CD4-positive, alpha-beta T cell treated with Interleukin-15 for 1 hour (primary cell): ENCODE measurements around the gene FAM131A.

Source experiments
- DNase-seq: peaks from one replicate; pipeline ENCODE4 v3.0.0-alpha.2; 2020

The FAM131A gene

DNA sequence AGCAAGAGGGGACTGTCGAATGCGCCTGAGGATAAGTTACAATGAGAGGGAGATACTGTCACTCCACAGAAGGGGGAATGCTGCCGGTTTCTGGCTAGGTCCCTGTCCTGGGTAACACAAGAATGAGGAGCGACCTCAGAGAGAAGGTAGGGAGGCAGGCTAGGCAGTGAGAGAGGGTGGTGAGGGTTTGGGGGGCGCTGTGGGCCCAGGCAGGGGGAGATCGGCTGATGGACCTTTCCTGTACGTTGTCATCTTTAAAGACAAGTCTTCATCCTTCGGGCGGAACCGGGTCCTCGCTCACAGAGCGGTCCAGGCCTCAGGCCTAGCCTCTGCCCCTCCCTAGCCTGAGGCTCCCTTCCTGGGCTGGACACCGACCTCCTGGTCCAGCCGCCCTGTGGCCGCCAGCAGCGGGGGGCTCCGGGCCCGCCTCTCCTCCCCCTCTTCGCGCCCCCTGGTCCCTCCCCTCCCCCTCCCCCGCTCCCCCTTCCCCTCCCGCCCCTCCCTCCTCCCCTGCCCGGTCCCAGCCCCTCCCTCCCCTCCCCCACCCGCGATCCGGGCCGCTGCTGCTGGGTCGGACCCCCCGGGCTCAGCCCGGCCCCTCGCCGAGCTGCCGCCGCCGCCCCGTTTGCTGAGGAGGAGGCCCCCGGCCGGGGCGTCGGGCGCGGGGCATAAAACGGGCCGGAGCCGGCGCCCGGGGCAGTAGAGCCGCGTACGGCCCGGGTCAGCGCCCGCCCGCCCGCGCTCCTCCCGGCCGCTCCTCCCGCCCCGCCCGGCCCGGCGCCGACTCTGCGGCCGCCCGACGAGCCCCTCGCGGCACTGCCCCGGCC, 42.2 kb downstream of the FAM131A start, which contains the start of gene CHRD:
Gene CHRD (plus strand): TSS at position 697 of the 827 bp plus-strand sequence. CDS start 265 bp downstream, outside the sequence.
- no peak for DNase-seq

DNA sequence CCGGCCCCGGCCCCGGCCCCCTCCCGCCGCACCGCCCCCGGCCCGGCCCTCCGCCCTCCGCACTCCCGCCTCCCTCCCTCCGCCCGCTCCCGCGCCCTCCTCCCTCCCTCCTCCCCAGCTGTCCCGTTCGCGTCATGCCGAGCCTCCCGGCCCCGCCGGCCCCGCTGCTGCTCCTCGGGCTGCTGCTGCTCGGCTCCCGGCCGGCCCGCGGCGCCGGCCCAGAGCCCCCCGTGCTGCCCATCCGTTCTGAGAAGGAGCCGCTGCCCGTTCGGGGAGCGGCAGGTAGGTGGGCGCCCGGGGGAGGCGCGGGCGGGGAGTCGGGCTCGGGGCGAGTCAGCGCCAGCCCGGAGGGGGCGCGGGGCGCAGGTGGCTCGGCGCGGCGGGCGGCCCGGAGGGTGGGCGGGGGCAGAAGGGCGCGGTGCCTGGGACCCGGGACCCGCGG, 42.8 kb downstream of the FAM131A start:
- DNase-seq: no peak

DNA sequence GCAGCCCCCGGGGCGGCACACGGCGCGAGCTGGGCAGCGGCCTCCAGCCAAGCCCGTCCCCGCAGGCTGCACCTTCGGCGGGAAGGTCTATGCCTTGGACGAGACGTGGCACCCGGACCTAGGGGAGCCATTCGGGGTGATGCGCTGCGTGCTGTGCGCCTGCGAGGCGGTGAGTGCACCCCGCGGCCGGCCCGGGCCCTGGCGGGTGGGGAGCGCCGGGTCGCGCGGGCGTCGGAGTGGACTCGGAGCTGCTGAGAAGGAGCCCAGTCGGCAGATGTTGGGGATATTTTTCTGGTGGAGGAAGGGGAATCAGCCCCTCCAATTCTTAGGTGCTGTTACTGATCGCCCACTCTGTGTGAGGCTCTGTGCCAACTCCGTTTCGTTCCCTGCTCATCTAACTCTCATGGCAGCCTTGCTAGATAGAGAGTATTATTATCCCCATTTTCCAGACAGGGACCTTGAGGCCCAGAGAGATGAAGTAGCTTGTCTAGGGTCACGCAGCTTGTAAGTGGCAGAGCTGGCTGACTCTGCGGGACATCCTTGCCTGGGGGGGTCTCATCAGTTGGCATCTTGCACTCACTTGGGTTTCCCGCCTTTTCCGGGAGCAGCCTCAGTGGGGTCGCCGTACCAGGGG, 43.3 kb downstream of the FAM131A start:
- no peak for DNase-seq

DNA sequence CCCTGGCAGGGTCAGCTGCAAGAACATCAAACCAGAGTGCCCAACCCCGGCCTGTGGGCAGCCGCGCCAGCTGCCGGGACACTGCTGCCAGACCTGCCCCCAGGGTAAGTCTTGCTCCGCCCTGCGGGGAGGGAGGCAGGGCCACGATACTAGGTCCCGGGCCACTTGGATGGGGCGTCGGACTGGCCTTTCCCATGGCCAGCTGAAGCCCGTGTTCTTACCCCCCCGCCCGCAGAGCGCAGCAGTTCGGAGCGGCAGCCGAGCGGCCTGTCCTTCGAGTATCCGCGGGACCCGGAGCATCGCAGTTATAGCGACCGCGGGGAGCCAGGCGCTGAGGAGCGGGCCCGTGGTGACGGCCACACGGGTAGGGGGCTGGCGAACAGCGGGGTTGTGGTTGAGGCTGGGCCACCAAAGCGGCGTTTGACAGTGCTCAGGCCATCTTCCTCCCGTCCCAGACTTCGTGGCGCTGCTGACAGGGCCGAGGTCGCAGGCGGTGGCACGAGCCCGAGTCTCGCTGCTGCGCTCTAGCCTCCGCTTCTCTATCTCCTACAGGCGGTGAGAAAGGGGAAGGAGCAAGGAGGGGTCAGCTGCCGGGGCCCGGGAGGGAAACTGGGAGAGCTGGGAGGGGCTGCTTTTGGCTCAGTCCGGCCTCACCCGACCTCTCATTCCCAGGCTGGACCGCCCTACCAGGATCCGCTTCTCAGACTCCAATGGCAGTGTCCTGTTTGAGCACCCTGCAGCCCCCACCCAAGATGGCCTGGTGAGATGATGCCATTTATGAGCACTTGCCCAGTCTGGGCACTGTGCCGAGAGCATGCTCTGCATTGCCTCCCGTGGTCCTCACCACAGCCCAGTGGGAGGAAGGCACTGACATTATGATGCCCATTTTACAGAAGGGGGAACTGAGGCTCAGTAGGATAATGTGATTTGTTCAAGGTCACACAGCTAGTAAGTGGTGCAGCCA, 44.1 kb downstream of the FAM131A start:
- no peak for DNase-seq

DNA sequence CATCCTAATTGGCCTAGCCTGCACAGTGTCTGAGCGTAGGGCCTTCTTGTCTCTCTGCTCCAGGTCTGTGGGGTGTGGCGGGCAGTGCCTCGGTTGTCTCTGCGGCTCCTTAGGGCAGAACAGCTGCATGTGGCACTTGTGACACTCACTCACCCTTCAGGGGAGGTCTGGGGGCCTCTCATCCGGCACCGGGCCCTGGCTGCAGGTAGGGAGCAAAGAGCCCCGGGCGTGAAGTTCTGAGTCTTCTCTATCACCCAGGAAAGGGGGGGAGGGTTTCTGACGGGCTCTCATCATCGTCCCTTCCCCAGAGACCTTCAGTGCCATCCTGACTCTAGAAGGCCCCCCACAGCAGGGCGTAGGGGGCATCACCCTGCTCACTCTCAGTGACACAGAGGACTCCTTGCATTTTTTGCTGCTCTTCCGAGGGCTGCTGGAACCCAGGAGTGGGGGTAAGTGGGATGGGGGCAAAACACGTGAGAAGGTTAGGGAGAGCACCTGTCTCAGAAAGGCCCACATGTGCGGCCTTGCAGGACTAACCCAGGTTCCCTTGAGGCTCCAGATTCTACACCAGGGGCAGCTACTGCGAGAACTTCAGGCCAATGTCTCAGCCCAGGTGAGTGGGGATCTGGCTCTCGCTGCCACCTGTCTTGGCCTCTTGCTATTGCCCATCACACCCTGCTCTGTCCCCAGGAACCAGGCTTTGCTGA, 45.1 kb downstream of the FAM131A start:
- DNase-seq: no peak

DNA sequence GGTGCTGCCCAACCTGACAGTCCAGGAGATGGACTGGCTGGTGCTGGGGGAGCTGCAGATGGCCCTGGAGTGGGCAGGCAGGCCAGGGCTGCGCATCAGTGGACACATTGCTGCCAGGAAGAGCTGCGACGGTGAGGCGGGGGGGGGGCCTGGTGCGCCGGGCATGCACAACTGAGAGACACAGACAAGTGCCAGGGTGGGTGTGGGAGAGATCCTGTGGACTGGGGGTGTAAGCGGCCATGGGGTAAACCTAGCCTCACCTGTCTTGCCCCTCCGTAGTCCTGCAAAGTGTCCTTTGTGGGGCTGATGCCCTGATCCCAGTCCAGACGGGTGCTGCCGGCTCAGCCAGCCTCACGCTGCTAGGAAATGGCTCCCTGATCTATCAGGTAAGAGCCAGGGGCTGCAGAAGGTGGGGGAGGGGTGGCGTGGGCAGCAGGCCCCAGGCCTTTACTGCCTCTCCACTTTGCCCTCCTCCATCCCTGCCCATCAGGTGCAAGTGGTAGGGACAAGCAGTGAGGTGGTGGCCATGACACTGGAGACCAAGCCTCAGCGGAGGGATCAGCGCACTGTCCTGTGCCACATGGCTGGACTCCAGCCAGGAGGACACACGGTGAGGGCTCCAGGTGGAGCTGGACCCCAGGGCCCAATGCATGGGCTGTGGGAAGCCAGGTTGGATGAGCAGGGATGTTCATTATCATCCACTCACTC, 45.8 kb downstream of the FAM131A start:
- DNase-seq: no peak

DNA sequence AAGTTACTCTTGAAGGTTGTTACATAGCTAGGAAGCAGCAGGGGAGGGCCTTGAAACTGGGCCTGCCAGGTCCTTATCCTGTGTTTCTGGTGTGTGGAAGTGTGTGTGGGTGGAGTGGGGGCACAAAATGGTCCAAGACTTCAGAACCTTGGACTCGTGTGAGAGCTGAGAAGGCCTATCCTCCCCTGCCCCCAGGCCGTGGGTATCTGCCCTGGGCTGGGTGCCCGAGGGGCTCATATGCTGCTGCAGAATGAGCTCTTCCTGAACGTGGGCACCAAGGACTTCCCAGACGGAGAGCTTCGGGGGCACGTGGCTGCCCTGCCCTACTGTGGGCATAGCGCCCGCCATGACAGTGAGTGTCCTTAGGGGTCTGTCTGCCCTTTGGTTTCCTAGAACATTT, 46.9 kb downstream of the FAM131A start:
- no peak for DNase-seq

DNA sequence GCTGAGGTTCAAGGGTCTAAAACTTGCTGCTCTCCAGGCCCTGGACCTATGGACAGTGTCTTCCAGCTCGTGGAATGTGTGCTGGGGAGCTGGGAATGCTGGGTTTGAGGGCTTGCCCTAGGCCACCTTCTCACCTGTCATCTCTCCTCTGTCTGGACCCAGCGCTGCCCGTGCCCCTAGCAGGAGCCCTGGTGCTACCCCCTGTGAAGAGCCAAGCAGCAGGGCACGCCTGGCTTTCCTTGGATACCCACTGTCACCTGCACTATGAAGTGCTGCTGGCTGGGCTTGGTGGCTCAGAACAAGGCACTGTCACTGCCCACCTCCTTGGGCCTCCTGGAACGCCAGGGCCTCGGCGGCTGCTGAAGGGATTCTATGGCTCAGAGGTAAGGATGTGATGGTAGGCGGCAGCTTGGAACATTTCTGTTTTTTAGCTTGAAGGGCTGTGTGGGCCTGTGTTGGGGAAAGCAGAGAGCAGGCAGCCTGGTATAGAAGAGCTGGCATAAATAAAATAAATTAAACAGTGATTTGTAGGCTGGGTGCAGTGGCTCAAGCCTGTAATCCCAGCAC, 47.5 kb downstream of the FAM131A start:
- no peak for DNase-seq

DNA sequence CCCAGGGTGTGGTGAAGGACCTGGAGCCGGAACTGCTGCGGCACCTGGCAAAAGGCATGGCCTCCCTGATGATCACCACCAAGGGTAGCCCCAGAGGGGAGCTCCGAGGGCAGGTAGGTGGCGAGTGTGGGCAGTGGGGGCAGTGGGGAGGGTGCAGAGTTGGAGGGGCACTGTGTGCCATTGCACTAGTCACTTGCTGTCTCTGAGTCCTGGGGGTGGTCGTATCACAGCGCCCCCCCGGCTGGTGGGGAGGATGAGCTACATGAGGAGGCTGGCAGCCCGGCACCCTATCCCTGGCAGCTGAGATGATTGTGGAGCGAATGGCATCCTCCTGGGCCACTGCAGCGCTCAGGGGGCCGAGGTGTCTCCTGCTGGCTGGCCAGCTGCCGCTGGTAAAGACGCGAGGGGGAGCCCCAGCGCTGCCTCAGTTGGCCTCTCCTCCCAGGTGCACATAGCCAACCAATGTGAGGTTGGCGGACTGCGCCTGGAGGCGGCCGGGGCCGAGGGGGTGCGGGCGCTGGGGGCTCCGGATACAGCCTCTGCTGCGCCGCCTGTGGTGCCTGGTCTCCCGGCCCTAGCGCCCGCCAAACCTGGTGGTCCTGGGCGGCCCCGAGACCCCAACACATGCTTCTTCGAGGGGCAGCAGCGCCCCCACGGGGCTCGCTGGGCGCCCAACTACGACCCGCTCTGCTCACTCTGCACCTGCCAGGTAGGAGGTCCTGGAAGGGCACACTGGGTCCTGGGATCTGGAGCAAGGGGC, 48.8 kb downstream of the FAM131A start:
- DNase-seq: no peak

DNA sequence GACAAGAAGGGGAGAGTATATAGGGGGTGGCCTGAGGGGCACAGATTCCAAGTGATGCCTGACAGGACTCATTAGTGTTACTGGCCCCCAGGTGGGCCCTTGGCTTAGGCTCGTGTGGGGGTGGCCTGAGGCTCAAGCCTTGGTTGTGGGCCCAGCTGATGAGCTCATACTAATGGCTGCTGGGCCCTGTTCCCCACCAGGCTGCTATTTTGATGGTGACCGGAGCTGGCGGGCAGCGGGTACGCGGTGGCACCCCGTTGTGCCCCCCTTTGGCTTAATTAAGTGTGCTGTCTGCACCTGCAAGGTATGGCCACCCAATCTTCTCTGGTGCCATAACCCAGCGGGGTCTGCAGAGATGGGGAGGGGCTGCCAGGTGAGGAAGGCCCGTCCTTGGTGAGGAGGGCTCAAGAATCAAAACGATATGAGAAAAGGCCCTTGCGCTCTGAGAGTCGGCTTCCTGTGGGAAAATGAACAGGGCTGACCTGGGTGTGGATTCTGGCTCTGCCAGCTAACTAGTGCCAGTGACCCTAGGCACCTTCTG, 49.8 kb downstream of the FAM131A start:
- no peak for DNase-seq

DNA sequence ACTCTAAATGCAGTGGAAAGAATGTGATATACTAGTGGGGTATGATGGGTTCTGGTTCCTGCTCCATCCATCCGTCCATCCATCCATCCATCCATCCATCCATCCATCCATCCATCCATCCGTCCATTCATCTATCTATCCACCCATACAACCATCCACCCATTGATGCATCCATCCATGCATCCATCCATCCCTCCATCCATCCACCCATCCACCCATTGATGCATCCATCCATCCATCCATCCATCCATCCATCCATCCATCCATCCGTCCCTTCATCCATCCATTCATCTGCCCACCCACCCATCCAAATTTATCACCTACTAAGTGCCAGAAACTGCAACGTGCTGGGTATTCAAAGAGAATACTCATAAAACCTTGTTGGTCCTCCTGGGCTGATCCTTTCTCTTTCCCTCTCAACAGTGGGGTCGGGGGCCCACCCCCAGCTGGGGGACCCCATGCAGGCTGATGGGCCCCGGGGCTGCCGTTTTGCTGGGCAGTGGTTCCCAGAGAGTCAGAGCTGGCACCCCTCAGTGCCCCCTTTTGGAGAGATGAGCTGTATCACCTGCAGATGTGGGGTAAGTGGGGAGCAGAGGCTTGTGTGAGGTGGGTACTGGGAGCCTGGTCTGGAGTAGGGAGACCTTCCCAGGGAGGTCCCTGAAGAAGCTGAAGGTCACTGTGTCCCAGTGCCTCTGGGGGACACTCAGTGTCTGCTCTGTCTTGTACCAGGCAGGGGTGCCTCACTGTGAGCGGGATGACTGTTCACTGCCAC, 51.0 kb downstream of the FAM131A start:
- DNase-seq: no peak

DNA sequence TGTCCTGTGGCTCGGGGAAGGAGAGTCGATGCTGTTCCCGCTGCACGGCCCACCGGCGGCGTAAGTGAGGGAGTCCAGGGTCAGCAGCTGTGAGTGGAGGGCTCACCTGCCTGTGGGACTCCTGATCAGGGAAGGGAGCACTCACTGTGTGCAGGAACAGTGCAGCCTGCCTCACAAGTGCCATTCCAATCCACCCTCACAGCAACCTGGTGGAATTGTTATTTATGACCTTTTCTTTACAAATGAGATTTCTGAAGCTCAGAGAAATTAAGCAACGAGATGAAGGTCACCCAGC, 51.5 kb downstream of the FAM131A start:
- DNase-seq: no peak

DNA sequence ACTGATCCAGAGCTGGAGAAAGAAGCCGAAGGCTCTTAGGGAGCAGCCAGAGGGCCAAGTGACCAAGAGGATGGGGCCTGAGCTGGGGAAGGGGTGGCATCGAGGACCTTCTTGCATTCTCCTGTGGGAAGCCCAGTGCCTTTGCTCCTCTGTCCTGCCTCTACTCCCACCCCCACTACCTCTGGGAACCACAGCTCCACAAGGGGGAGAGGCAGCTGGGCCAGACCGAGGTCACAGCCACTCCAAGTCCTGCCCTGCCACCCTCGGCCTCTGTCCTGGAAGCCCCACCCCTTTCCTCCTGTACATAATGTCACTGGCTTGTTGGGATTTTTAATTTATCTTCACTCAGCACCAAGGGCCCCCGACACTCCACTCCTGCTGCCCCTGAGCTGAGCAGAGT, 52.0 kb downstream of the FAM131A start:
- DNase-seq: no peak

DNA sequence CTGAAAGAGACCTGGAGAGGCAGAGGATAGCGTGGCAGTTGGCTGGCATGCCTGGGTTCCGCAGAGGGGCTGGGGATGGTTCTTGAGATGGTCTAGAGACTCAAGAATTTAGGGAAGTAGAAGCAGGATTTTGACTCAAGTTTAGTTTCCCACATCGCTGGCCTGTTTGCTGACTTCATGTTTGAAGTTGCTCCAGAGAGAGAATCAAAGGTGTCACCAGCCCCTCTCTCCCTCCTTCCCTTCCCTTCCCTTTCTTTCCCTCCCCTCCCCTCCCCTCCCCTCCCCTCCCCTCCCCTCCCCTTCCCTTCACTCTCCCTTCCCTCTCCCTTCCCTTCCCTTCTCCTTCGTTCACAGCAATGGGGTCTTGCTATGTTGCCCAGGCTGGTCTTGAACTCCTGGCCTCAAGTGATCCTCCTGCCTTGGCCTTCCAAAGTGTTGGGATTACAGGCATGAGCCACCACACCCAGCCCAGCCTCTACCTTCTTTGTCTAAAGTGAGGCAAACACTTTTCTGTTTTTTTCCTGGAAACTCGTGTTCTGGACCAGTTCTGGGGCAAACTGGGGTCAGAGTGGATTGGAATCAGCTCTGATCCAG, 52.6 kb downstream of the FAM131A start:
- DNase-seq: no peak

DNA sequence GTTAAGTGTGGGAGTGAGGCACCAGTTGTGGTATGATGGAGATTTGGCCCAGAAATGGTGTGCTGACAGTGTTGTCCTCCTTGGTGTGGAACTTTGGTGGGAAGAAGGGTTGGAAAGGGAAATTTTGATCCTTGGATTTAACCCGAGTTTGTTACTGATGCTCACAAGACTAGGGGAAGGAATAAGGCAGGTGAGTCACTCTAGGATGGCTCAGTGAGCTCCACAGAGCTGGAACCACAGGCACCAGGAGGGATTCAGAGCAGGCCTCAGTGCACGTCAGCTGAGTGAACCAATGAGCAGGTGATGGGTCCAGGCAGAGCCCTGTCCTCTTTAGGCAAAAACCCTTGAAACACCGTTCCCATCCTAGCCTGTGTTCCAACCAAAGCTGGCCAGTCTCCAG, 53.9 kb downstream of the FAM131A start:
- DNase-seq: no peak

DNA sequence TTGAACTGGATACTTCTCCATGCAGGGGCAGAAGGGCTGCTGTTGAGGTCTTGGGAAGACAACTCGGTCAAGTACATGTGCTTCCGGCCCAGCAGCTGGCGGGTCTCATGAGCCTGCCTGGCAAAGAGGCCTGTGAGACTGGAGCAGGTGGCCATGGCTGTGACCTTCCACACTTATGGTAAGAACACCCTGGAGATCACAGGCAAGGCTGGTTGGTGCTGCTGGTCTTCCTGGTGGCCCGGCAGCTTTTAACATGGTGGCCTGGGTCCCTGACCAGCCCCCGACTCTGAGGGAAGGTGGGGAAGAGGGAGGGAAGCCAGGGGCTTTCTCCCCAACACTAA, 57.9 kb downstream of the FAM131A start:
- DNase-seq: peak; percentile 4
